GM23338 (cell line): ENCODE results near the gene NME4. TPM values are rescaled to one million over a fixed set of nuclear protein-coding genes. Genes with fewer than 3 reads are reported as not detected.

Experiments used
- ATAC-seq: fragments of 200-7000 bp; cut with Tn5 transposase; 3 replicates; pipeline ENCODE4 v1.9.1; 2020
- DNase-seq: peaks from one replicate; pipeline ENCODE4 v3.0.0-alpha.2; 2015; ENCODE audit warnings: low spot score
- H2AFZ ChIP-seq: fragments of 200-600 bp; sonication (generic); 2 replicates; pipeline ENCODE4 v1.8.0; 2016; ENCODE audit warnings: antibody characterized with exemption, mild to moderate bottlenecking, moderate library complexity
- H3F3A ChIP-seq: fragments of 200-600 bp; sonication (generic); replicated peaks from 2 replicates; pipeline ENCODE4 v1.8.0; 2017; ENCODE audit warnings: antibody characterized with exemption, mixed run types, low read depth
- H3K27ac ChIP-seq: fragments of 200-600 bp; sonication (generic); 2 replicates; pipeline ENCODE4 v1.6.1; 2016; ENCODE audit warnings: low read depth
- H3K27me3 ChIP-seq: fragments of 200-600 bp; sonication (generic); 2 replicates; pipeline ENCODE4 v1.8.0; 2016; ENCODE audit warnings: mild to moderate bottlenecking, mixed run types, moderate library complexity; ENCODE audit not compliant: insufficient read depth
- H3K36me3 ChIP-seq: fragments of 200-600 bp; sonication (generic); 2 replicates; pipeline ENCODE4 v1.8.0; 2016; ENCODE audit warnings: mild to moderate bottlenecking; ENCODE audit not compliant: insufficient read depth
- H3K4me1 ChIP-seq: fragments of 200-600 bp; sonication (generic); 2 replicates; pipeline ENCODE4 v1.8.0; 2016; ENCODE audit warnings: mild to moderate bottlenecking, moderate library complexity; ENCODE audit not compliant: insufficient read depth
- H3K4me2 ChIP-seq: fragments of 200-600 bp; sonication (generic); 2 replicates; pipeline ENCODE4 v1.7.1; 2017; ENCODE audit warnings: mixed run types
- H3K4me3 ChIP-seq: fragments of 200-600 bp; sonication (generic); 2 replicates; pipeline ENCODE4 v1.6.1; 2016; ENCODE audit warnings: mixed run types
- H3K79me2 ChIP-seq: fragments of 200-600 bp; sonication (generic); replicated peaks from 2 replicates; pipeline ENCODE4 v1.8.0; 2017; ENCODE audit warnings: mild to moderate bottlenecking; ENCODE audit not compliant: insufficient read depth
- H3K9me2 ChIP-seq: fragments of 200-600 bp; sonication (generic); 2 replicates; pipeline ENCODE4 v1.8.0; 2017; ENCODE audit not compliant: insufficient read depth
- H4K20me1 ChIP-seq: fragments of 200-600 bp; sonication (generic); replicated peaks from 2 replicates; pipeline ENCODE4 v1.8.0; 2017; ENCODE audit warnings: mild to moderate bottlenecking; ENCODE audit not compliant: insufficient read depth
- H3K27ac Mint-ChIP-seq: 2 replicates; pipeline ENCODE4 v1.8.0; 2020; ENCODE audit warnings: inconsistent platforms, mild to moderate bottlenecking, moderate library complexity, mixed read lengths
- H3K27me3 Mint-ChIP-seq: 3 replicates; pipeline ENCODE4 v1.8.0; 2022; ENCODE audit warnings: low read depth, mild to moderate bottlenecking, moderate library complexity, mixed read lengths, inconsistent platforms; ENCODE audit not compliant: insufficient read depth, poor library complexity
- H3K36me3 Mint-ChIP-seq: 3 replicates; pipeline ENCODE4 v1.8.0; 2021; ENCODE audit warnings: low read depth, mild to moderate bottlenecking, inconsistent platforms, moderate library complexity, mixed read lengths
- H3K4me1 Mint-ChIP-seq: 3 replicates; pipeline ENCODE4 v1.8.0; 2020; ENCODE audit warnings: mild to moderate bottlenecking, inconsistent platforms, mixed read lengths
- H3K4me3 Mint-ChIP-seq: 3 replicates; pipeline ENCODE4 v1.8.0; 2021; ENCODE audit warnings: moderate library complexity, mild to moderate bottlenecking, inconsistent platforms, mixed read lengths
- H3K9me3 Mint-ChIP-seq: 3 replicates; pipeline ENCODE4 v1.8.0; 2020; ENCODE audit warnings: moderate library complexity, mild to moderate bottlenecking, inconsistent platforms, mixed read lengths
- CTCF ChIP-seq, 2 experiments: fragments of 200-600 bp in 1 of 2; sonication (generic) in 1 of 2; conservative IDR thresholded peaks; 2 replicates each; pipeline versions ENCODE4 v1.5.1 to v1.6.1; 2016 to 2017; ENCODE audit warnings: antibody characterized with exemption in 2 of 2, low read depth in 2 of 2, mild to moderate bottlenecking in 2 of 2, moderate library complexity in 1 of 2
- EZH2 ChIP-seq: fragments of 200-600 bp; sonication (generic); IDR thresholded peaks from one replicate; pipeline ENCODE4 v1.8.0; 2017; ENCODE audit warnings: antibody characterized with exemption, mild to moderate bottlenecking, low read depth; ENCODE audit not compliant: unreplicated experiment
- EZH2phosphoT487 ChIP-seq: fragments of 200-600 bp; sonication (generic); IDR thresholded peaks from one replicate; pipeline ENCODE4 v1.8.1; 2018; ENCODE audit warnings: antibody characterized with exemption; ENCODE audit not compliant: unreplicated experiment
- JUNB ChIP-seq: IDR thresholded peaks from one replicate; pipeline ENCODE4 v1.6.1; 2016; ENCODE audit warnings: antibody characterized with exemption; ENCODE audit not compliant: unreplicated experiment
- NANOG ChIP-seq: IDR thresholded peaks from 2 replicates; pipeline ENCODE4 v1.6.1; 2016; ENCODE audit warnings: antibody characterized with exemption, borderline replicate concordance
- POLR2AphosphoS5 ChIP-seq: IDR thresholded peaks from 2 replicates; pipeline ENCODE4 v1.6.1; 2016; ENCODE audit warnings: antibody characterized with exemption, low read depth
- REST ChIP-seq: IDR thresholded peaks from one replicate; pipeline ENCODE4 v1.6.1; 2018; ENCODE audit warnings: antibody characterized with exemption; ENCODE audit not compliant: unreplicated experiment
- STAT1 ChIP-seq: IDR thresholded peaks from one replicate; pipeline ENCODE4 v1.6.1; 2016; ENCODE audit warnings: antibody characterized with exemption; ENCODE audit not compliant: unreplicated experiment
- ZNF114 ChIP-seq: fragments of 250-450 bp; sonication (Bioruptor Pico); IDR thresholded peaks from 2 replicates; pipeline ENCODE4 v1.5.0; 2020; ENCODE audit warnings: mild to moderate bottlenecking, moderate library complexity
- ZNF331 ChIP-seq: fragments of 250-450 bp; sonication (Bioruptor Pico); IDR thresholded peaks from 2 replicates; pipeline ENCODE4 v1.5.0; 2020; ENCODE audit warnings: low read depth, mild to moderate bottlenecking, moderate library complexity
- polyA plus RNA-seq: library from polyadenylated mRNA; unstranded; fragments of >200 nt; fragmentation: Nextera tagmentation; extraction: Ambion mirVana; gene quantifications from 2 replicates; pipeline ENCODE4 v1.2.1, GENCODE V29; 2016
- total RNA-seq: library from RNA; depleted of rRNA; stranded (reverse); fragments of >200 nt; shearing (Covaris generic); gene quantifications from 2 replicates; pipeline ENCODE4 v1.2.3, GENCODE V29; 2014
- TF ChIP-seq, protein P1 (sequence below): fragments of 250-450 bp; sonication (Bioruptor Pico); IDR thresholded peaks from 2 replicates; pipeline ENCODE4 v1.5.0; 2020; ENCODE audit warnings: mild to moderate bottlenecking, moderate library complexity

The NME4 gene
- total and polyA plus RNA-seq, 2 experiments from 2014 or later: 249 to 511 TPM

DNA sequence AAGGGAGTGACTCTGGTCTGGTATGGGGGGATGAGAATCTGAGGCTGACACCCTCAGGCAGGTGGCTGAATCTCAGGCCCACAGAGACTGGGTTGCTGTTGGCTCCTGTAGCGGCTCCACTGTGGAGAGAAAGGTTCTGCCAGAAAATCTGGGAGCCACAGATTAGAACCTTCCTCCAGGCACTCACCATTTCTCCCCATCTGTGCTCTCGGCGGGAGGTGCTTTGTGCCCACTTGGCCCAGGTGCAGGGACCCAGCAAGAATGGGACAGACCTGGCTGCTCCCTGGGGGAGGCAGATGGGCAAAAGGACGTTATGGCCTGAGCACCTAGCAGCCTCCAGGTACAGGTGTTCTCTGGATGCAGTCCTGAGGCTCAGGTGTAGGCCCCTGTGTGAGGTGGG, 48.6 kb downstream of the NME4 start:
- Mint-ChIP-seq H3K27me3 (peaks cover 9% of the 10 kb centered on the region), H3K36me3 (no peaks in the 10 kb centered on the region), H3K4me1 (peaks cover 5% of the 10 kb centered on the region; the same call in 1 of the 3 replicates), H3K9me3 (no peaks in the 10 kb centered on the region), H3K27ac (no peak overlapping the region), H3K4me3 (no peak overlapping the region)
- Histone ChIP-seq H4K20me1 (no peaks in the 10 kb centered on the region; the same call in none of the 2 replicates), H3K4me1 (no peaks in the 10 kb centered on the region), H3K4me2 (no peak overlapping the region), H3K36me3 (no peaks in the 10 kb centered on the region), H3K27me3 (no peaks in the 10 kb centered on the region), H3K27ac (no peak overlapping the region), H3F3A (no peaks in the 10 kb centered on the region), H3K4me3 (no peak overlapping the region), H2AFZ (no peak overlapping the region), H3K9me2 (no peaks in the 10 kb centered on the region), H3K79me2 (peaks cover 33% of the 10 kb centered on the region)
- no peak for DNase-seq
- peak; percentile 41 for ATAC-seq
- TF ChIP-seq, protein P1, sequence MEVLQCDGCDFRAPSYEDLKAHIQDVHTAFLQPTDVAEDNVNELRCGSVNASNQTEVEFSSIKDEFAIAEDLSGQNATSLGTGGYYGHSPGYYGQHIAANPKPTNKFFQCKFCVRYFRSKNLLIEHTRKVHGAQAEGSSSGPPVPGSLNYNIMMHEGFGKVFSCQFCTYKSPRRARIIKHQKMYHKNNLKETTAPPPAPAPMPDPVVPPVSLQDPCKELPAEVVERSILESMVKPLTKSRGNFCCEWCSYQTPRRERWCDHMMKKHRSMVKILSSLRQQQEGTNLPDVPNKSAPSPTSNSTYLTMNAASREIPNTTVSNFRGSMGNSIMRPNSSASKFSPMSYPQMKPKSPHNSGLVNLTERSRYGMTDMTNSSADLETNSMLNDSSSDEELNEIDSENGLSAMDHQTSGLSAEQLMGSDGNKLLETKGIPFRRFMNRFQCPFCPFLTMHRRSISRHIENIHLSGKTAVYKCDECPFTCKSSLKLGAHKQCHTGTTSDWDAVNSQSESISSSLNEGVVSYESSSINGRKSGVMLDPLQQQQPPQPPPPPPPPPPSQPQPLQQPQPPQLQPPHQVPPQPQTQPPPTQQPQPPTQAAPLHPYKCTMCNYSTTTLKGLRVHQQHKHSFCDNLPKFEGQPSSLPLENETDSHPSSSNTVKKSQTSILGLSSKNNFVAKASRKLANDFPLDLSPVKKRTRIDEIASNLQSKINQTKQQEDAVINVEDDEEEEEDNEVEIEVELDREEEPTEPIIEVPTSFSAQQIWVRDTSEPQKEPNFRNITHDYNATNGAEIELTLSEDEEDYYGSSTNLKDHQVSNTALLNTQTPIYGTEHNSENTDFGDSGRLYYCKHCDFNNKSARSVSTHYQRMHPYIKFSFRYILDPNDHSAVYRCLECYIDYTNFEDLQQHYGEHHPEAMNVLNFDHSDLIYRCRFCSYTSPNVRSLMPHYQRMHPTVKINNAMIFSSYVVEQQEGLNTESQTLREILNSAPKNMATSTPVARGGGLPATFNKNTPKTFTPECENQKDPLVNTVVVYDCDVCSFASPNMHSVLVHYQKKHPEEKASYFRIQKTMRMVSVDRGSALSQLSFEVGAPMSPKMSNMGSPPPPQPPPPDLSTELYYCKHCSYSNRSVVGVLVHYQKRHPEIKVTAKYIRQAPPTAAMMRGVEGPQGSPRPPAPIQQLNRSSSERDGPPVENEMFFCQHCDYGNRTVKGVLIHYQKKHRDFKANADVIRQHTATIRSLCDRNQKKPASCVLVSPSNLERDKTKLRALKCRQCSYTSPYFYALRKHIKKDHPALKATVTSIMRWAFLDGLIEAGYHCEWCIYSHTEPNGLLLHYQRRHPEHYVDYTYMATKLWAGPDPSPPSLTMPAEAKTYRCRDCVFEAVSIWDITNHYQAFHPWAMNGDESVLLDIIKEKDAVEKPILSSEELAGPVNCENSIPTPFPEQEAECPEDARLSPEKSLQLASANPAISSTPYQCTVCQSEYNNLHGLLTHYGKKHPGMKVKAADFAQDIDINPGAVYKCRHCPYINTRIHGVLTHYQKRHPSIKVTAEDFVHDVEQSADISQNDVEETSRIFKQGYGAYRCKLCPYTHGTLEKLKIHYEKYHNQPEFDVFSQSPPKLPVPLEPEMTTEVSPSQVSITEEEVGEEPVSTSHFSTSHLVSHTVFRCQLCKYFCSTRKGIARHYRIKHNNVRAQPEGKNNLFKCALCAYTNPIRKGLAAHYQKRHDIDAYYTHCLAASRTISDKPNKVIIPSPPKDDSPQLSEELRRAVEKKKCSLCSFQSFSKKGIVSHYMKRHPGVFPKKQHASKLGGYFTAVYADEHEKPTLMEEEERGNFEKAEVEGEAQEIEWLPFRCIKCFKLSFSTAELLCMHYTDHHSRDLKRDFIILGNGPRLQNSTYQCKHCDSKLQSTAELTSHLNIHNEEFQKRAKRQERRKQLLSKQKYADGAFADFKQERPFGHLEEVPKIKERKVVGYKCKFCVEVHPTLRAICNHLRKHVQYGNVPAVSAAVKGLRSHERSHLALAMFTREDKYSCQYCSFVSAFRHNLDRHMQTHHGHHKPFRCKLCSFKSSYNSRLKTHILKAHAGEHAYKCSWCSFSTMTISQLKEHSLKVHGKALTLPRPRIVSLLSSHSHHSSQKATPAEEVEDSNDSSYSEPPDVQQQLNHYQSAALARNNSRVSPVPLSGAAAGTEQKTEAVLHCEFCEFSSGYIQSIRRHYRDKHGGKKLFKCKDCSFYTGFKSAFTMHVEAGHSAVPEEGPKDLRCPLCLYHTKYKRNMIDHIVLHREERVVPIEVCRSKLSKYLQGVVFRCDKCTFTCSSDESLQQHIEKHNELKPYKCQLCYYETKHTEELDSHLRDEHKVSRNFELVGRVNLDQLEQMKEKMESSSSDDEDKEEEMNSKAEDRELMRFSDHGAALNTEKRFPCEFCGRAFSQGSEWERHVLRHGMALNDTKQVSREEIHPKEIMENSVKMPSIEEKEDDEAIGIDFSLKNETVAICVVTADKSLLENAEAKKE: no peak
- TF ChIP-seq CTCF (conservative IDR thresholded peaks at IDR 0.05; ENCODE audit: low read depth in 2 of 2) (no peak), POLR2AphosphoS5 (no peak), EZH2 (no peak), ZNF114 (no peak), NANOG (no peak), REST (no peak), ZNF331 (CRISPR knock-in tag) (no peak), JUNB (no peak), STAT1 (no peak), EZH2phosphoT487 (no peak)
